B cell (primary cell): ENCODE data around the gene EVC. TPM values are rescaled to one million over a fixed set of nuclear protein-coding genes. Genes with fewer than 3 reads are reported as not detected.

Experiments used
- ATAC-seq: fragments of 200-7000 bp; cut with Tn5 transposase; one replicate; pipeline ENCODE4 v1.10.0; 2021; ENCODE audit warnings: low read depth, mild to moderate bottlenecking, moderate number of reproducible peaks, moderate library complexity
- CTCF ChIA-PET: fragments of 350-600 bp; sonication (Branson Sonifier 250); formaldehyde crosslinking; loops from one replicate; lab custom pipeline; 2021; ENCODE audit warnings: antibody characterized with exemption, inconsistent platforms; lab: Charles Lee
- POLR2A ChIA-PET: fragments of 350-600 bp; sonication (Branson Sonifier 250); formaldehyde crosslinking; loops from one replicate; lab custom pipeline; 2021; ENCODE audit warnings: antibody characterized with exemption; lab: Charles Lee
- DNase-seq: peaks from one replicate; pipeline ENCODE4 v3.0.0; 2013
- H2AFZ ChIP-seq: 2 replicates; pipeline ENCODE4 v1.6.1; 2012; ENCODE audit warnings: mild to moderate bottlenecking, low read depth, low read length; ENCODE audit not compliant: insufficient read depth, poor library complexity, severe bottlenecking
- H3K27ac ChIP-seq, 2 donors: 1 replicate in 1 of 2; 2 replicates in 1 of 2; pipeline ENCODE4 v1.5.1; 2012 to 2013; ENCODE audit warnings: low read length in 2 of 2, mild to moderate bottlenecking in 2 of 2, moderate library complexity in 1 of 2
- H3K27me3 ChIP-seq, 4 experiments: fragments of 200-600 bp in 1 of 4; sonication (generic) in 1 of 4; replicated peaks in 1 of 4; 1 replicate in 2 of 4; 2 replicates in 2 of 4; pipeline versions ENCODE4 v1.6.1 to v1.7.0; 2013 to 2016; ENCODE audit warnings: low read length in 3 of 4, mild to moderate bottlenecking in 2 of 4, mixed read lengths in 1 of 4, moderate library complexity in 1 of 4; ENCODE audit not compliant: insufficient read depth in 4 of 4, control insufficient read depth in 3 of 4; ENCODE audit errors: control extremely low read depth in 1 of 4
- H3K36me3 ChIP-seq, 2 experiments: replicated peaks in 1 of 2; 1 replicate in 1 of 2; 2 replicates in 1 of 2; pipeline versions ENCODE4 v1.6.1 to v1.7.1; 2013; ENCODE audit warnings: low read length in 1 of 2; ENCODE audit not compliant: insufficient read depth in 2 of 2, control insufficient read depth in 1 of 2; ENCODE audit errors: control extremely low read depth in 1 of 2, extremely low read depth in 1 of 2
- H3K4me1 ChIP-seq, 2 donors: fragments of 200-600 bp in 1 of 2; sonication (generic) in 1 of 2; 1 replicate in 1 of 2; 2 replicates in 1 of 2; pipeline versions ENCODE4 v1.5.1 to v1.6.1; 2013 to 2017; ENCODE audit warnings: low read length in 2 of 2; ENCODE audit not compliant: control insufficient read depth in 2 of 2, insufficient read depth in 2 of 2
- H3K4me2 ChIP-seq: replicated peaks from 2 replicates; pipeline ENCODE3; 2012; ENCODE audit warnings: mild to moderate bottlenecking, low read depth, low read length; ENCODE audit not compliant: poor library complexity, severe bottlenecking
- H3K4me3 ChIP-seq, 5 experiments: fragments of 200-600 bp in 1 of 5; sonication (generic) in 1 of 5; 1 replicate in 3 of 5; 2 replicates in 2 of 5; pipeline versions ENCODE4 v1.5.1 to v1.7.0; 2011 to 2016; ENCODE audit warnings: low read length in 4 of 5, mild to moderate bottlenecking in 4 of 5, low read depth in 2 of 5, control low read depth in 1 of 5, moderate library complexity in 1 of 5; ENCODE audit not compliant: insufficient read depth in 1 of 5; ENCODE audit errors: control extremely low read depth in 1 of 5, extremely low read depth in 1 of 5
- H3K79me2 ChIP-seq: fragments of 200-600 bp; sonication (generic); one replicate; pipeline ENCODE4 v1.6.0; 2016; ENCODE audit warnings: low read length; ENCODE audit not compliant: control insufficient read depth, insufficient read depth
- H3K9ac ChIP-seq: fragments of 200-600 bp; sonication (generic); 2 replicates; pipeline ENCODE4 v1.6.1; 2017; ENCODE audit warnings: mild to moderate bottlenecking, low read length, moderate library complexity
- H3K9me3 ChIP-seq, 3 donors: one replicate each; pipeline versions ENCODE4 v1.6.1 to v1.7.1; 2013; ENCODE audit warnings: low read length in 2 of 3; ENCODE audit not compliant: control insufficient read depth in 2 of 3, insufficient read depth in 1 of 3; ENCODE audit errors: control extremely low read depth in 1 of 3
- H4K20me1 ChIP-seq: 2 replicates; pipeline ENCODE4 v1.6.0; 2012; ENCODE audit warnings: mild to moderate bottlenecking, low read length; ENCODE audit not compliant: insufficient read depth, control insufficient read depth, poor library complexity, severe bottlenecking
- H3K27ac Mint-ChIP-seq: one replicate; pipeline ENCODE4 v1.8.0; 2021; ENCODE audit warnings: mixed read lengths
- H3K27me3 Mint-ChIP-seq: one replicate; pipeline ENCODE4 v1.8.0; 2021; ENCODE audit warnings: mixed read lengths
- H3K4me1 Mint-ChIP-seq: one replicate; pipeline ENCODE4 v1.8.0; 2021; ENCODE audit warnings: mixed read lengths
- H3K4me3 Mint-ChIP-seq: one replicate; pipeline ENCODE4 v1.8.0; 2021; ENCODE audit warnings: mixed read lengths
- H3K9me3 Mint-ChIP-seq: one replicate; pipeline ENCODE4 v1.8.0; 2022; ENCODE audit warnings: mixed read lengths; ENCODE audit not compliant: insufficient read depth
- CTCF ChIP-seq: fragments of 200-600 bp; IDR thresholded peaks from one replicate; pipeline ENCODE4 v1.8.0; 2022; ENCODE audit warnings: antibody characterized with exemption, mild to moderate bottlenecking
- EZH2 ChIP-seq: IDR thresholded peaks from 2 replicates; pipeline ENCODE4 v1.6.1; 2012; ENCODE audit warnings: borderline replicate concordance, low read depth, mild to moderate bottlenecking, moderate library complexity, low read length; ENCODE audit not compliant: insufficient read depth, poor library complexity, severe bottlenecking
- WGBS: methylation state at CpG from one replicate; pipeline ENCODE4 v1.1.5; 2013; ENCODE audit warnings: missing lambda C conversion rate; ENCODE audit not compliant: insufficient coverage; 5-methylcytosine and 5-hydroxymethylcytosine counted together
- intact Hi-C: fragments of 100-400 bp; cut with micrococcal nuclease; formaldehyde crosslinking; loops from one replicate; pipeline ENCODE4 v1.10.0; 2022
- polyA plus RNA-seq: library from polyadenylated mRNA; depleted of rRNA; stranded (reverse); fragments of >200 nt; gene quantifications from 2 replicates; pipeline ENCODE4 v1.2.3, GENCODE V29; 2012
- total RNA-seq, 2 donors: library from RNA; stranded (reverse); fragments of 120-200 nt in 1 of 2; gene quantifications; 1 replicate in 1 of 2; 2 replicates in 1 of 2; pipeline versions ENCODE4 v1.2.3 to v1.2.4, GENCODE V29; 2013 to 2022

EVC gene
- total and polyA plus RNA-seq, 2 donors (not counting 1 experiment from before 2014, with no cell fraction given): 1.5 TPM; not detected in 1

GRCh38 chr4:5689065-5689464 is 21.9 kb upstream of the EVC start:
- CTCF ChIA-PET: no interaction called here
- H3K9ac ChIP-seq: no peak overlapping the region

More at GRCh38 chr4:5689065-5689464, 21.9 kb upstream of the EVC start:
- ATAC-seq (no peak), DNase-seq (no peak)
- peaks cover 0 to 7% (median 0%) of the 10 kb centered on the region in 3 donors for H3K9me3 ChIP-seq
- TF ChIP-seq CTCF (no peak), EZH2 (no peak)
- no peak overlapping the region for H3K4me3 Mint-ChIP-seq
- no peaks in the 10 kb centered on the region for H3K27me3 ChIP-seq
- WGBS: 91% methylated on average over 8 of the region's 8 CpGs
- no peaks in the 10 kb centered on the region for H3K36me3 ChIP-seq
- no peak overlapping the region for H3K27ac ChIP-seq
- no peaks in the 10 kb centered on the region for H3K79me2 ChIP-seq
- H3K4me1 Mint-ChIP-seq: no peaks in the 10 kb centered on the region
- no peak overlapping the region for H2AFZ ChIP-seq
- POLR2A ChIA-PET: no interaction called here
- no peaks in the 10 kb centered on the region for H3K4me1 ChIP-seq
- H3K4me2 ChIP-seq: no peak overlapping the region
- H3K9me3 Mint-ChIP-seq: peaks cover 2% of the 10 kb centered on the region
- no peak overlapping the region for H3K27ac Mint-ChIP-seq
- intact Hi-C loops: no loop called here
- no peaks in the 10 kb centered on the region for H4K20me1 ChIP-seq
- no peak overlapping the region for H3K4me3 ChIP-seq
- no peaks in the 10 kb centered on the region for H3K27me3 Mint-ChIP-seq
